Nucleus accumbens (tissue), 56 donors: ENCODE measurements around the gene MYO10.
A peak's percentile ranks its signal among the peaks of the same experiment; 100 is the strongest.

ENCODE experiments used
- DNase-seq, 56 donors: peaks; one replicate each; lab custom pipeline; 2025; lab: John Stamatoyannopoulos, UW

The MYO10 gene

GRCh38 chr5:16792598-16793275 is 143.4 kb downstream of the MYO10 start:
- DNase-seq = no peak

GRCh38 chr5:16791904-16792597 is 144.0 kb downstream of the MYO10 start:
- DNase-seq = no peak

DNA sequence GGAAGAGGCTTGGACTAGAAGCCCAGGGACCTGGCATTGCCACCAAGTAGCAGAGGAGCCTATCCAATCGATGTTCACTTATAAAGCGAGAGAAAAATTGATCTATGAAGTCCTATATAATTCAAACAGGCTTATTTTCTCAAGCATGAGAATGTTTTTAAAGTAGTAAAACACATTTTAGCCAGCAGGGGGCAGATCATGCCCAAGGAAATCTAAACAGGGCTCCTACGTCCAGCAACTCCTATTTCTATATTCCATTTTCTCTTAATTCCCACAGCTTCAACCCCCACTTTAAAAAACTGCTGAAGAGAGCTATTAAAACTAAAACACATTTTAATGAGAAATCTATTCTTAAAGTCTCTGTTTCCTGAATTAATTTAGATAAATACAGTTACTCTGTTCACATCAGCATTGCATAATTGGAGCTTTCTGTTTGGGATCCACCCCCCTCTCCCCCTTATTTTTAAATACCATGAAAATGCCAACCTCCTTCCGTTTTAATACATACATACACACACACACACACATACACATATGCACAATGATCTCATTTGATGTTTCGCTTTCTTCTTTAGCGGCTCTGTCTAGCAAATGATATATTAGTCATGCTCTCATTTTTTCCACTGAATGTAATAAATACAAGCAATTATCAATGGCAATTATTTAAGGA is 144.9 kb downstream of the MYO10 start:
- peak in 12 of 56 donors; percentile 1 to 48 (median 7) for DNase-seq

DNA sequence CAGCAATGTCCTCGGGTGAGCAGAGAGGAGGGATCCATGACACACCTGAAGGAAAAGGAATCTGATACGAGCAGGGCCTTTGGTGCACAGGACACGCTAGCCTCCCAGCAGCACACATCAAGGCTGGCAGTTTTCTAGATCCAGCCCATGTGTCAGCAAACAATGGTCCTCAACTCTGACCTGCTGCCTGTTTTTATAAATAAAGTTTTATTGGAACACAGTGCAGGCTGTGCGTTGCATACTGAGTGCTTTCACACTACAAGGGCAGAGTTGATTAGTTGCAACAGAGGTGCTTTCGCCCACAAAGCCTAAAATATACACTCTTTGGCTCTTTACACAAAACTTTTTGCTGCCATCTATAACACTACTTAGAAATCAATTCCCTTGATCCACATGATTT is 147.1 kb downstream of the MYO10 start:
- DNase-seq = no peak

DNA sequence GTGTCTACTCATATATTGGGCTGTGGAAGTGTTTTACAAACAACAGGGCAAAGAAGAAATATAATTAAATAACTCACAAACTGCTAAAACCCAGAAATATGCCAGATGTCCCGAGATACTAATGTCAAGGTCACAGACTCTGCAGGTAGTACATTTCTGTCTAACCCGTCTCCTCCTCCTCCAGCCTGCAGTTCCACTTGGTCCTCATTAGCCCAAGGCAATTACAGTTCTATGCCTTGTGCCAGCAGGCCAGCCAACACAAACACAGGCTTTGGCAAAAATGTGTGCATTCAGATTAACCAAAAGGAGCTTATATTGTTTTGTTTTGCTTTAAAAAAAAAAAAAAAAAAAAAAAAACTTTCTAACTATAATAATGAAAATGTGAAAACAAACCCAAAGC is 148.8 kb downstream of the MYO10 start:
- no peak for DNase-seq

GRCh38 chr5:16784843-16785791 is 151.0 kb downstream of the MYO10 start:
- peak in 9 of 56 donors; percentile 3 to 22 (median 10) for DNase-seq

GRCh38 chr5:16784088-16784487 is 152.0 kb downstream of the MYO10 start:
- DNase-seq = no peak

DNA sequence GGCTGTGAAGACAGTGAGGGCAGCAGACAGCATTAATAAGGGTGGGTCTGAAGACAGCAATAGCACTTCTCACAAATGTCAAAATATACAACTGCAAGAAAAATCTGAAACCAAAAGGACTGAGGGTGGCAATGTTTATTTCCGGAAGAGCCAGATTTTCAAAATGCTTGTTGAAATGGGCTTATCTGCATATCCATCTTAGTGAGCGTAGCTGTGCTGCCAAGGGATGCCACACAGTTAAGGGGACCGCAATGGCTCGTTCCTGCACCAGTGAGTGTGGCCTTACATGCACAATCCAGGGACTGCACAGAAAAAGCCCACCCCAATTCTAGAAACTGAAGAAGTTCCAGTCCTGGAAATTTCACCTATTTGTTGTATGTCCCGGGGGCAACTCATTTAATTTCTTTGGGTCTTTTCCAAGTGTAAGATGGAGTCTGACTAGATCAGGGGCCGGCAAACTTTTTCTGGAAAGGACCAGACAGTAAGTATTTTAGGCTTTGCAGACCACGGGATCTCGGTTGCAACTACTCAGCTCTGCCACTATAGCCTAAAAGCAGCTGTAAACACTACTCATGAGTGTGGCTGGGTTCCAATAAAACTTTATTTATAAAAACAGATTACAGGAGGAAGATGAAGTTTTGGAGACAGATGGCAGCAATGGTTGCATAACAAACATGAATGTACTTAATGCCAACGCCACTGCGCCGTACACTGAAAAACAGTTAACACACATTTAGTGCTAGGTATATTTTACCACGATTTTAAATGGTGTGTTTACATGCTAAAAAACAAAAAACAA is 154.1 kb downstream of the MYO10 start:
- DNase-seq = no peak

DNA sequence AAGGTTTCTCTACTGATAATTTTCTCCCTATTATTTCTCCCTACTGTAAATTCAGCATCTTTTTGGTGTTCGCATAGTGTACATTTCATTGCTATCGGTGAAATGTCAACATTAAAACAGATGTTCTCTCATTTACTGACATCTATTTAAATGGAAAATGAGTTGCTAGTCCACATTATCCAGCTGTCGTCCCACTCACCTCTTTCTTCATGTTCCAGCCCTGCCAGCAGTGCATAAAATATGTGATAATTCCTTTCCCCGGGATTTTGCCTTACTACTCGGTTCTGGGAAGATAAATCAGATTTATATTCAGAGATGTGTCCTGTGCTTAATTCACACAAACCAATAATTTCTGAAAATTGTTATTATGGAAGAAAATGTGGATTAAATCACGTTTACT is 155.8 kb downstream of the MYO10 start:
- DNase-seq = no peak

GRCh38 chr5:16777432-16777831 is 158.7 kb downstream of the MYO10 start:
- DNase-seq = no peak

DNA sequence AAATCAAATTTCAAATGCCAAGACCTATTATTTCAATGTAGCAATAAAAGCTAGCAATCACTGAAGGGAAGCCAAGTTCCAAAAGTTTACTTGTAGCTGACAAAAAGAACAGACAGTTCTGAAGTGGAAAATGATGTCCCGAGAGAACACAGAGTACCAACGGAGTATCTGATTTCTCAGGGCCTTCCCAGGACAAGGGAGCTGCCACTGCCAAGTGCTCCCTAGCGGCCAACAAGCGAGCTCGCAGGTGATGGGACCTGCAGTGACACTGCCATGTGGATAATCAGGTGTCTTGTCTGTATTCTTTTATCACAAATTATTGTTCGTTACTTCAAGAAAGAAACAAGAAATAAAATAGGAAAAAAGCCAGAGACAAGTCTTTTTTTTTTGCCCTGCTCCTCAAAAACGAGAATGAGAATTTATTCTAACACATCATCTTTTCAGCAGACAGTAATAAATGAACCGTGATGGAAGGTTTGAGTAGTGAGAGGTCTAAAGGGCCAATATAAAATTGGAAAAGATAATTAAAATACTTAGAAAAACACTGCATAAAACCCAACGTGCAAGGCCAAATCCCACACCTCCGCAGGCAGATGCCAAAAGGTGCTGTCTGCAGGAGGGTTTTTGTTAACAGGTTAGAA is 159.4 kb downstream of the MYO10 start:
- DNase-seq = peak in 17 of 56 donors; percentile 4 to 69 (median 23)

- DNase-seq = no peak
These were observed 161.3 kb downstream of the MYO10 start for GRCh38 chr5:16774806-16775205.

DNA sequence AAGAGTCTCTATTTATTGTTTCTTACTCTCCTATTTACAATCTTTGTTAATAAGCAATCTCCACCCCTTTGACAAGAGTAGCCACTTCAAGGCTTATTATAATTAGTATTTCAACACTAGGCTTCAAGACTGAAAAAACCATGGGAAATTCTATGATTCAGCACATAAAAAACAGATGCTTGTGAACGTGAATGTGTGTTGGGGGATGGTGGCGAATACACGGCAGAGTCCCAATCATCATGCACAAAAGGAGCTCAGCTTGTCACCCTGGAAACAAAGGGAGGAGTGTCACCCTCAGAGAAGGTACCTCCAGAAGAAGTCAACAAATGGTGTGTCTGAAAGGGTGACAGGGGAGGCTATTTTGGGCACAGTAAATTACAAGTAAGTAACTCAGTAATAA is 162.1 kb downstream of the MYO10 start:
- peak in 13 of 56 donors; percentile 5 to 58 (median 20) for DNase-seq

DNA sequence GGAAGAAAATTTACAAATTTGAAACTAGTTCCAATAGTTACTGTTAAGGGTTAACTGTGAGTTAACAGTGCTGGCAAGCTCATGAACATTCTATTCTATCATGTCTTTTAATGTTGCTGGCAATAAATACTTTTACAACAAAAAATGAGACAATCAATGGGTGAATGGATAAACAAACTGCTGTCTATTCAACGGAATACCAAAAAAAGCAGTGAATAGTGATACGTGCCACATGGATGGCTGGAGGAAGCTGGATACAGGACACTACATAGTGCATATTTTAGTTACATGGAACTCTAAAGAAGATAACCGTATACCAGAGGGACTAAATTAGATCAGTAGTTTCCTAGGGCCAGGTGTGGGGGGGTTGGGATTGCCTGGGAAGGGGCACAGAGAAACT is 163.5 kb downstream of the MYO10 start:
- no peak for DNase-seq

DNA sequence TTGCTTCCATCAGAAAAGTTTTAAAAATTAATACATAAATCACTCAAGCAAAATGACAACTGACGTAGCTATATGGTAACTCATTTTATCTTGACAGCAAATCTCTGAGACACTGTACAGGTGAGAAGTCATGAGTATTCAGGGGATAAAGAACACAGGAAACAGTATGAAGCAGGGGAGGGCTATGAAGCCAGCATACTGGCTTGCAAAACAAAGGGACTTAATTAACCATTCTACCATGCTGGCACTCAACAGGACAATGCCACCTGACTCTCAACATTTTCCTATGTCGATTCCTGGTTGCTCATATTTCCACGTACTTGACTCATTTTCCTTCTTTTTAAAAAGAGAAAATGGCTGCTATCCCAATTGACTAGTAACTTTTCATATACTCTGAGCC is 167.9 kb downstream of the MYO10 start:
- DNase-seq = no peak

- DNase-seq = no peak
These were observed 172.9 kb downstream of the MYO10 start for GRCh38 chr5:16763211-16763610.

DNA sequence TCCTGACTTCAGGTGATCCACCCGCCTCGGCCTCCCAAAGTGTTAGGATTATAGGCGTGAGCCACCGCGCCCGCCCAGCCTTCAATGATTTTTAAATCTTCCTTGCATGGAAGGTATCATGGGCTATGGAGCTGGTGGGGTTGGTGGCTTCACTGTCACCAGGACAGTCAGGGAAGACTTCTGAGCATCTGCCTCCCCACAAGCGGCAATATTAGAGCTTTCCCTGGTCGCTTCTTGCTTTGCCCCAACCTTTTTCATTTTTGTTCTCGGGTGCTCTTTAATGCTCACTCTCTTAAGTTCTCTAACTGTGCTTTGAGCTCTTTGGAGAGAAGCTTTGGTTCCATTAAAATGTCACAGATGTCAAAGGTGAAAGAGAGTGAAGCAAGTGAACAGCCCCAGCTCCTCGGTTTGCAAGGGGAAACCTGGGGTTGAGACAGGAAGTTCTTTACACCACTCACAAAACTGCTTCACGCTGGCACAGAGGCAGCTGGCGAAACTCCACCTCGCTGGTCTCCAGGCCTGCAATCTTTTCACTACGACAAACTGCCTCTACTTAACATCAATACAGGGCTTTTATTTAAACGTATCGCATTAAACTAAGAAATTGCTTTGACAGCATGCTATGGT is 176.8 kb downstream of the MYO10 start:
- peak in 4 of 56 donors; percentile 2 to 35 (median 15) for DNase-seq

GRCh38 chr5:16757989-16758501 is 178.0 kb downstream of the MYO10 start:
- DNase-seq = no peak
